Rectal smooth muscle tissue (tissue), 1 donor: ENCODE data around the gene CDH13.

ENCODE experiments used
- H3K27ac ChIP-seq: one replicate; pipeline ENCODE4 v1.7.0; 2013; ENCODE audit warnings: low read depth, low read length, inconsistent platforms
- H3K27me3 ChIP-seq: one replicate; pipeline ENCODE4 v1.7.0; 2013; ENCODE audit warnings: low read length; ENCODE audit not compliant: control insufficient read depth, insufficient read depth
- H3K36me3 ChIP-seq: one replicate; pipeline ENCODE4 v1.7.0; 2013; ENCODE audit warnings: low read length; ENCODE audit not compliant: control insufficient read depth, insufficient read depth
- H3K4me1 ChIP-seq: one replicate; pipeline ENCODE4 v1.7.0; 2013; ENCODE audit warnings: low read length; ENCODE audit not compliant: control insufficient read depth, insufficient read depth
- H3K4me3 ChIP-seq: one replicate; pipeline ENCODE4 v1.7.0; 2013; ENCODE audit warnings: low read length
- H3K9ac ChIP-seq: one replicate; pipeline ENCODE4 v1.7.0; 2013; ENCODE audit warnings: low read length

The CDH13 gene

GRCh38 chr16:82953517-82953916, 326.7 kb downstream of the CDH13 start:
- peaks cover under 1% of the 10 kb centered on the region for H3K4me1 ChIP-seq
- no peaks in the 10 kb centered on the region for H3K36me3 ChIP-seq
- no peak overlapping the region for H3K27ac ChIP-seq
- H3K4me3 ChIP-seq: no peak overlapping the region
- H3K9ac ChIP-seq: no peak overlapping the region
- no peaks in the 10 kb centered on the region for H3K27me3 ChIP-seq

DNA sequence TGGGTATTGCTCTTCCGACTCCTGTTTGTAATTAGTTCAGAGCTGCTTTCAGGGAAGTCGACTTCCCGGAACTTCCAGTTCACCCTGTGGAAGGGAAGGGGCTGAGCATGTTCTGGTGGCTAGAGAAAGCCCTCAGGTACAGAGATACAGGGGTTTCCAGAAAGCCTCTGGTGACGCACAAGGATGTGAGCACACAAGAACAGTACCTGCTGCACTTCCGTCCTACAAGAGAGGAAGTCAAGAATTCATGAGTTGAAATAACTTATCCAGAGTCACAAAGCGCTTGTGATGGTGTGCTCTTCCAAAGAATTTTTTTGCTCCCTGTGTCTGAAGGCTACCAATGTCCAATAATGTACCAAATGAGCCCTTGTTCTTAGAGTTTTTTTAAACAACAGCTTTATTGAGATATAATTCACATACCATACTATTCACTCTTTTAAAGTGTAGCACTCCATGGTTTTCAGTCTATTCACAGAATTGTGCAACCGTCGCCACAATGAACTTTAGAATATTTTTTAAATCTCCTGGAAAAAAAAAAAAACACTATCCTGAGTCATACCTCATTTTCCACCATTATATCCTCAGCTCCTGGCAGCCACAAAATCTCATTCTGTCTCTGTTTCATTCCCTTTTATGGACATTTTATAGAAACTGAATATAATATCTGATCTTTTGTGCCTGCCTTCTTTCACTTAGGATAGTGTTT, 327.6 kb downstream of the CDH13 start:
- Histone ChIP-seq H3K9ac (no peak overlapping the region), H3K36me3 (no peaks in the 10 kb centered on the region), H3K4me1 (no peaks in the 10 kb centered on the region), H3K27ac (no peak overlapping the region), H3K27me3 (no peaks in the 10 kb centered on the region), H3K4me3 (no peak overlapping the region)

DNA sequence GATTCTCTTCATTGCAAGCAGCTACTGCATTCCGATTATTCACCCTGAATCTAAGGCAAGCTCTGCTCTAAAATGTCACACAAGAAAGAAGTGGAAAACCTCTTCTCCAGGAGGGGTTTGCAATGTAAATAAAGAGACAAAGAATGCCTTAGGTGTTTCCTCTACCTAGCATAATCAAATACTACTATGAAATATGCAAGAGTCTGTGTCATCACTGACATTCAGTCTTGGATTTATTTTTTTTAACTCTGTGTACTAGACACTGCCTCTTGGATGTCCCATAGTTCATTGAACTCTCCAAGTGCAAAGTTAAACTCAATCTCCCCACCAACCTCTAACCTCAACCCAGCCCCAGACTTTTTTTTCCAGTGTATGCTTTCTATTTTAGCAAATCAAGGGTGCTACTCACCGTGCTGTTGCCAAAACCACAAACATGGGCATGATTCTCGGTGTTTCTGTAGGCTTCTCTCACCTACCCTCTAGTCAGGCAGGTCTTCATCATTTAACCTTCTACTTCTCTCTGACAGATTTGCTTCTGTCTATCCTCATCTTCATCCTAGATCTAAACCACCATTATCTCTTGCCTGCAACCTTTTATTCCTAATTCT, 329.1 kb downstream of the CDH13 start:
- no peaks in the 10 kb centered on the region for H3K36me3 ChIP-seq
- H3K27me3 ChIP-seq: no peaks in the 10 kb centered on the region
- no peak overlapping the region for H3K4me3 ChIP-seq
- no peaks in the 10 kb centered on the region for H3K4me1 ChIP-seq
- H3K9ac ChIP-seq: no peak overlapping the region
- H3K27ac ChIP-seq: no peak overlapping the region

DNA sequence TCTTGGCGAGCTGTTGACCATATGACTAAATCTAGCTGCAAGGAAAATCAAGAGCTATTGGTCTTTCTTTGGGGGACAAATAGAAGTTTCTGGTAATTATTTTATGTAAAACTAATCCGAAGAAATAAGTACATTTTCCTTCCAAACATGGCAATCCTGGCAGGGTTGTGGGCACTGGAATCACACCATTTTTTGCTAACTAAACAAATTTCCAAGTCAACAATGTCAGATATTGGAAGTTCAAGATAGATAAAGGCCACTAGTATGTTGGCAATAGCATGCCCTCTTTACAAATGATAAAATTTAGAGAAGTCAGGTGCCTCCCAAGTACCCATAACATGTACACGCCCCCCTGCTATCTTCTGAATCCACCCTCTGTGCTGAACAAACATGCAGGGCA, 330.4 kb downstream of the CDH13 start:
- H3K4me1 ChIP-seq: no peaks in the 10 kb centered on the region
- H3K27ac ChIP-seq: no peak overlapping the region
- no peak overlapping the region for H3K9ac ChIP-seq
- H3K36me3 ChIP-seq: no peaks in the 10 kb centered on the region
- no peaks in the 10 kb centered on the region for H3K27me3 ChIP-seq
- no peak overlapping the region for H3K4me3 ChIP-seq

GRCh38 chr16:82960918-82961317, 334.1 kb downstream of the CDH13 start:
- H3K27me3 ChIP-seq: no peaks in the 10 kb centered on the region
- H3K27ac ChIP-seq: no peak overlapping the region
- no peak overlapping the region for H3K9ac ChIP-seq
- H3K4me1 ChIP-seq: no peaks in the 10 kb centered on the region
- H3K4me3 ChIP-seq: no peak overlapping the region
- no peaks in the 10 kb centered on the region for H3K36me3 ChIP-seq

DNA sequence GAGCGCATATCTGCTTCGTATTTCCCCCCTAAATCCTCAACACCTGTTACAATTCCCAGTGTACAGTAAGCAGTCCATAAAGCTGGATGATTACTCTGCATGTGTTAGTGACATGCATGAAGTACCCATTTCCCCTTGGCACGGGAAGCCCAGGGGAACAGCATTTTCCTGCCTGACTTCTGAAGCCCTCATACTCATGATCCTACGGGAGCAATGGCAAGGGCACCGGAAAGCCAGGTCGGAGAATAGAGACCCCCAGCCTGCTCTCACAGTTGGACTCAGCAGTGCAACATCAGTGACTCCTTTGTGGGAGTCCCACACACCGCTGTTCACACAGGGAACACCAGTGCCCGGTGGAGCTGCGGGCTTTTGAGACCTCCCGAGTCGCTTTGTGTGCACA, 336.9 kb downstream of the CDH13 start:
- Histone ChIP-seq H3K4me3 (no peak overlapping the region), H3K9ac (no peak overlapping the region), H3K4me1 (no peaks in the 10 kb centered on the region)

GRCh38 chr16:82965808-82966207, 339.0 kb downstream of the CDH13 start:
- H3K27me3 ChIP-seq: no peaks in the 10 kb centered on the region
- H3K9ac ChIP-seq: no peak overlapping the region
- H3K4me1 ChIP-seq: no peaks in the 10 kb centered on the region
- H3K36me3 ChIP-seq: no peaks in the 10 kb centered on the region
- no peak overlapping the region for H3K27ac ChIP-seq
- H3K4me3 ChIP-seq: no peak overlapping the region

More for the DNA sequence above, 336.9 kb downstream of the CDH13 start:
- no peak overlapping the region for H3K27ac ChIP-seq
- no peaks in the 10 kb centered on the region for H3K36me3 ChIP-seq
- no peaks in the 10 kb centered on the region for H3K27me3 ChIP-seq

DNA sequence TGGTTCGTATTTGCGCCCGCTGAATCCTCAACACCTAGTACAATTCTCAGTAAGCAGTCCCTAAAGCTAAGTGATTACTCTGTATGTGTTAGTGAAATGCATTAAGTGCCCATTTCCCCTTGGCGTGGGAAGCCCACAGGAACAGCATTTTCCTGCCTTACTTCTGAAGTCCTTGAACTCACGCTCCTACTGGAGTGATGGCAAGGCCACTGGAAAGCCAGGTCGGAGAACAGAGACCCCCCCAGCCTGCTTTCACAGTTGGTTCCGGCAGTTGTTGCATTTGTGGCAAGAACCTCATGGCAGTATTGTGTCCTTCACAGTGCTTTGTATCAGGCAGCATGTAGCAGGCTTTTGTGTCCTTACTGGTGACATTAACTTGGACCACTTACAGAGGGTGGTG, 340.7 kb downstream of the CDH13 start:
- Histone ChIP-seq H3K36me3 (no peaks in the 10 kb centered on the region), H3K4me1 (no peaks in the 10 kb centered on the region), H3K4me3 (no peak overlapping the region), H3K27me3 (no peaks in the 10 kb centered on the region), H3K27ac (no peak overlapping the region), H3K9ac (no peak overlapping the region)

DNA sequence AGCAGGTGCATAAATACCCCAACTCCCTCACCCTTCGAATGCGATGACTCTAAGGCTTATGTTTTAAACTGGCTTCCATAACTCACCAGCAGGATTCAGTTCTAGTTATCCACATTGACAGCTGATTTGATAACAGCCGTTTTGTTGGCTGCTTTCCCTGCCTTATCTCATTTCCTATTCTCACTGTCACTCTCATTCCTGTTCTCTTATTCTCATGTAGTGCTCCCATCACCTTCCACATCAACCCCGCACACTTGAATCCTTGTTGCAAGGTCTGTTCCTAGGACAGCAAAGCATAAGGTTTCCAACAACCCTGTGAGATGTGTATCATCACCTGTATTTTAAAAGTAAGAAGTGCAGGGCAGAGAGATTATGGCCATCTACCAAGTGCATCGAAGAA, 344.4 kb downstream of the CDH13 start:
- H3K27ac ChIP-seq: no peak overlapping the region
- H3K4me1 ChIP-seq: no peaks in the 10 kb centered on the region
- no peaks in the 10 kb centered on the region for H3K36me3 ChIP-seq
- peaks cover 2% of the 10 kb centered on the region for H3K27me3 ChIP-seq
- H3K4me3 ChIP-seq: no peak overlapping the region
- H3K9ac ChIP-seq: no peak overlapping the region

- Histone ChIP-seq H3K36me3 (no peaks in the 10 kb centered on the region), H3K27me3 (peaks cover 2% of the 10 kb centered on the region), H3K9ac (no peak overlapping the region), H3K4me1 (no peaks in the 10 kb centered on the region), H3K4me3 (no peak overlapping the region), H3K27ac (no peak overlapping the region)
Measured at GRCh38 chr16:82972331-82972919, 345.7 kb downstream of the CDH13 start.

DNA sequence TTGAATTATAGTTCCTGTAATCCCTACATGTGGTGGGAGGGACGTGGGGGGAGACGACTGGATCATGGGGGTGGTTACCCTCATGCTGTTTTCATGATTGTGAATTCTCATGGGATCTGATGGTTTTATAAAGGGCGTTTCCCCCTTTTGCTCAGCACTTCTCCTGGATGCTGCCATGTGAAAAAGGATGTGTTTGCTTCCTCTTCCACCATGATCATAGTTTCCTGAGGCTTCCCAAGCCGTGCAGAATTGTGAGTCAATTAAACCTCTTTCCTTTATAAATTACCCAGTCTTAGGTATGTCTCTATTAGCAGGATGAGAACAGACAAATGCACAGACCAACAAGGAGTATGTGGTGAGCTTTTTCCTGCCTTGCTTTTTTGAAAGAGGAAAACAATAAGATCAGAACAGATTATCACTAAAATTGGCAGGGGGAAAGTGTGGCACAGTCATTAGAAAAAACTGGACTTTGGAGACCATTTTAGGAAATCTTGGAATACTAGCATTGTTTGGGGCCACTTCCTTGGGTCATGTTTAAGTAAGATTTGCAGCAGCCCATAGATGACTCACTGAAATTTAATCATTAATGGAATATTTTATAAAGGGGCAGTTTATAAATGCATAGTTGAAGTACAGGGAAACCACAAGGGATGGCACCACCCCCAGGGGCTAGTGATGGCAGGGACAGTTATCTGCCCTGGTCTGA, 352.8 kb downstream of the CDH13 start:
- Histone ChIP-seq H3K4me1 (no peaks in the 10 kb centered on the region), H3K27me3 (peaks cover 2% of the 10 kb centered on the region), H3K36me3 (no peaks in the 10 kb centered on the region), H3K9ac (no peak overlapping the region), H3K4me3 (no peak overlapping the region), H3K27ac (no peak overlapping the region)

GRCh38 chr16:82980810-82981209, 354.0 kb downstream of the CDH13 start:
- Histone ChIP-seq H3K27ac (no peak overlapping the region), H3K4me3 (no peak overlapping the region), H3K36me3 (no peaks in the 10 kb centered on the region), H3K9ac (no peak overlapping the region), H3K27me3 (no peaks in the 10 kb centered on the region), H3K4me1 (no peaks in the 10 kb centered on the region)
